H9 (cell line): ENCODE measurements around the gene PC. TPM values are rescaled to one million over a fixed set of nuclear protein-coding genes. Genes with fewer than 3 reads are reported as not detected.

Source experiments
- DNase-seq: peaks from one replicate; pipeline ENCODE4 v3.0.0-alpha.2; 2017
- H2AFZ ChIP-seq: one replicate; pipeline ENCODE4 v1.6.1; 2013; ENCODE audit warnings: mild to moderate bottlenecking, low read length, control low read depth, moderate library complexity
- H2AK5ac ChIP-seq: 2 replicates; pipeline ENCODE4 v1.6.1; 2013; ENCODE audit warnings: low read length, control low read depth, mixed read lengths; ENCODE audit not compliant: insufficient read length
- H2BK120ac ChIP-seq: one replicate; pipeline ENCODE4 v1.6.1; 2013; ENCODE audit warnings: low read depth, mild to moderate bottlenecking, low read length, control low read depth, inconsistent platforms; ENCODE audit not compliant: poor library complexity, severe bottlenecking
- H2BK12ac ChIP-seq: 2 replicates; pipeline ENCODE4 v1.6.1; 2013; ENCODE audit warnings: low read length, control low read depth, mixed read lengths, low read depth; ENCODE audit not compliant: insufficient read length
- H2BK15ac ChIP-seq: 2 replicates; pipeline ENCODE4 v1.6.1; 2013; ENCODE audit warnings: low read depth, low read length, control low read depth
- H2BK20ac ChIP-seq: one replicate; pipeline ENCODE4 v1.6.1; 2013; ENCODE audit warnings: low read depth, mild to moderate bottlenecking, low read length, control low read depth, inconsistent platforms; ENCODE audit not compliant: poor library complexity, severe bottlenecking
- H2BK5ac ChIP-seq: 2 replicates; pipeline ENCODE4 v1.6.1; 2013; ENCODE audit warnings: low read length, control low read depth, mixed read lengths; ENCODE audit not compliant: insufficient read length
- H3K14ac ChIP-seq: 2 replicates; pipeline ENCODE4 v1.6.1; 2013; ENCODE audit warnings: low read length, control low read depth; ENCODE audit not compliant: insufficient read depth
- H3K18ac ChIP-seq: 2 replicates; pipeline ENCODE4 v1.6.1; 2013; ENCODE audit warnings: low read depth, mild to moderate bottlenecking, mixed read lengths, low read length, control low read depth; ENCODE audit not compliant: insufficient read length
- H3K23ac ChIP-seq: 2 replicates; pipeline ENCODE4 v1.6.1; 2013; ENCODE audit warnings: low read length, control low read depth, mixed read lengths, low read depth; ENCODE audit not compliant: insufficient read length
- H3K23me2 ChIP-seq: 2 replicates; pipeline ENCODE4 v1.6.1; 2013; ENCODE audit warnings: low read depth, mild to moderate bottlenecking, mixed read lengths, low read length, control low read depth; ENCODE audit not compliant: insufficient read length, poor library complexity, severe bottlenecking
- H3K27ac ChIP-seq: 2 replicates; pipeline ENCODE4 v1.5.1; 2013; ENCODE audit warnings: low read length, control low read depth, mixed read lengths, low read depth; ENCODE audit not compliant: insufficient read length
- H3K27me3 ChIP-seq: 2 replicates; pipeline ENCODE4 v1.6.1; 2013; ENCODE audit warnings: low read length, control low read depth, inconsistent platforms; ENCODE audit not compliant: insufficient read depth
- H3K4ac ChIP-seq: 2 replicates; pipeline ENCODE4 v1.6.1; 2013; ENCODE audit warnings: low read depth, mild to moderate bottlenecking, control low read depth, inconsistent platforms, low read length, moderate library complexity
- H3K4me1 ChIP-seq: 2 replicates; pipeline ENCODE4 v1.6.1; 2013; ENCODE audit warnings: low read length, control low read depth, inconsistent platforms; ENCODE audit not compliant: insufficient read depth
- H3K4me2 ChIP-seq: 2 replicates; pipeline ENCODE4 v1.6.1; 2013; ENCODE audit warnings: low read length, control low read depth, mixed read lengths; ENCODE audit not compliant: insufficient read length, insufficient read depth
- H3K56ac ChIP-seq: 2 replicates; pipeline ENCODE4 v1.6.1; 2013; ENCODE audit warnings: low read depth, mild to moderate bottlenecking, mixed read lengths, low read length, control low read depth; ENCODE audit not compliant: insufficient read length
- H3K79me1 ChIP-seq: 2 replicates; pipeline ENCODE4 v1.6.1; 2013; ENCODE audit warnings: low read depth, mild to moderate bottlenecking, moderate library complexity, low read length, control low read depth, inconsistent platforms; ENCODE audit not compliant: insufficient read depth, poor library complexity, severe bottlenecking
- H3K79me2 ChIP-seq: 2 replicates; pipeline ENCODE4 v1.6.1; 2013; ENCODE audit warnings: low read length, control low read depth, inconsistent platforms; ENCODE audit not compliant: insufficient read depth
- H3K9ac ChIP-seq: 2 replicates; pipeline ENCODE4 v1.6.1; 2013; ENCODE audit warnings: low read length, control low read depth, mixed read lengths; ENCODE audit not compliant: insufficient read length; ENCODE audit errors: extremely low read depth
- H3K9me3 ChIP-seq: one replicate; pipeline ENCODE4 v1.6.1; 2013; ENCODE audit warnings: low read depth, low read length, inconsistent platforms; ENCODE audit not compliant: control insufficient read depth
- H3T11ph ChIP-seq: one replicate; pipeline ENCODE4 v1.6.1; 2013; ENCODE audit warnings: mild to moderate bottlenecking, low read length, control low read depth, inconsistent platforms
- H4K20me1 ChIP-seq: one replicate; pipeline ENCODE4 v1.6.1; 2013; ENCODE audit not compliant: control insufficient read depth, insufficient read length, insufficient read depth
- H4K5ac ChIP-seq: 2 replicates; pipeline ENCODE4 v1.6.1; 2013; ENCODE audit warnings: low read depth, mild to moderate bottlenecking, mixed read lengths, low read length, control low read depth; ENCODE audit not compliant: insufficient read length
- H4K8ac ChIP-seq: replicated peaks from 2 replicates; pipeline ENCODE4 v1.6.1; 2013; ENCODE audit warnings: low read length, control low read depth, mixed read lengths, low read depth; ENCODE audit not compliant: insufficient read length
- H4K91ac ChIP-seq: 2 replicates; pipeline ENCODE4 v1.6.1; 2013; ENCODE audit warnings: low read depth, mild to moderate bottlenecking, moderate library complexity, mixed read lengths, low read length, control low read depth; ENCODE audit not compliant: insufficient read length
- H3K27ac Mint-ChIP-seq, 3 experiments: 2 replicates in 2 of 3; 3 replicates in 1 of 3; pipeline ENCODE4 v1.8.0; 2020 to 2021; ENCODE audit warnings: mixed read lengths in 3 of 3, mild to moderate bottlenecking in 1 of 3, moderate library complexity in 1 of 3
- H3K27me3 Mint-ChIP-seq: 2 replicates; pipeline ENCODE4 v1.8.0; 2021; ENCODE audit warnings: low read depth, mild to moderate bottlenecking, moderate library complexity, mixed read lengths
- H3K36me3 Mint-ChIP-seq, 3 experiments: 2 replicates in 2 of 3; 3 replicates in 1 of 3; pipeline ENCODE4 v1.8.0; 2020 to 2021; ENCODE audit warnings: low read depth in 3 of 3, mixed read lengths in 3 of 3; ENCODE audit not compliant: insufficient read depth in 1 of 3
- H3K4me1 Mint-ChIP-seq, 2 experiments: 2 replicates each; pipeline ENCODE4 v1.8.0; 2020; ENCODE audit warnings: mixed read lengths in 2 of 2
- H3K4me3 Mint-ChIP-seq, 2 experiments: 2 replicates in 1 of 2; 3 replicates in 1 of 2; pipeline ENCODE4 v1.8.0; 2020 to 2021; ENCODE audit warnings: mild to moderate bottlenecking in 2 of 2, mixed read lengths in 2 of 2, moderate library complexity in 1 of 2
- H3K9me3 Mint-ChIP-seq, 2 experiments: 2 replicates in 1 of 2; 3 replicates in 1 of 2; pipeline ENCODE4 v1.8.0; 2020; ENCODE audit warnings: mild to moderate bottlenecking in 2 of 2, mixed read lengths in 2 of 2, moderate library complexity in 1 of 2
- WGBS: extraction: QIAGEN DNeasy Blood & Tissue Kit; methylation state at CpG from one replicate; pipeline ENCODE4 v1.1.7; 2013; ENCODE audit warnings: missing lambda C conversion rate, low lambda C conversion rate, mixed read lengths; ENCODE audit not compliant: insufficient read length; ENCODE audit errors: extremely low coverage; 5-methylcytosine and 5-hydroxymethylcytosine counted together
- total RNA-seq: library from RNA; stranded (reverse); gene quantifications from 2 replicates; pipeline ENCODE4 v1.2.1, GENCODE V29; 2021
- TF ChIP-seq, protein P1 (sequence below): fragments of 200-600 bp; sonication (generic); conservative IDR thresholded peaks from 3 replicates; pipeline ENCODE4 v1.8.0; 2021; ENCODE audit warnings: antibody characterized with exemption, mild to moderate bottlenecking

Gene PC
- total RNA-seq, 1 experiment from 2014 or later = 32.6 TPM

DNA sequence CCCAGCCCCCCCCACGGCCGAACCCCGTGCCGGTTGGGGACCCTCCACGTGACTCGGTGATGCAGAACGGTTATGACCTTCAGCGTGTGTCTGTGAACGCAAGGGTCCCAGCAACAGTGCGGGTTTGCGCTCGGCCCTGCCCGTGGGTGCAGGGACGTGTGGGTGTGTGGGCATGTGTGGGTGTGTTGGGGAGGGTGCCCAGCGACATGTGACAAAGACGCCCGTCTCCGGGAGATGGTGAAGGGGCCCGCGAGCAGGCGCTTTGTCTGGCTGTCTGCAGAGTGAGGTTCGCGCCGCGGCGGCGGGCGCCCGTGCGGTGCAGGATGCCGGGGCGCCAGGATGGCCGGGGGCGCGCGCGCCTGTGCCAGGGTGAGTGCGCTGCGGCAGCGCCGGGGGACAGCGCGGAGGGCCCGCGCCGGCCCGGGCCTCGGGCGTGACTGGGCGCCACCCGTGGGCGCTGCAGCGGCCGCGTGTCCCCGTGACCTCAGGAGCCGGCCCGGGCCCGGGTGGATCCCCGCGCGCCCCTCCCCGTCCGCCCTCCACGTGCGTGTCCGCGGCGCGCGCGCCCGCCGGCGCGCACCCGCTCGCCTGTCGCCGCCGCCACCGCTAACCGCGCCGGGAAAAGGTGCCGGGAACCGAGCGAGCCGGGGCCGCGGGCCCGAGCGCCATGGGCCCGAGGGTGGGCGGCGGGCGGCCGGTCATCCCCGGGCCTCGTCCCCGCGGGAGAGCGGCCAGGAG is 101.5 kb downstream of the PC start, which contains the start of gene LRFN4:
LRFN4 (plus strand) TSS at position 569 of the 738 bp plus-strand sequence. CDS start 681 bp downstream, outside the sequence.
- H2BK12ac ChIP-seq = no peak within 1 kb of the TSS
- H2BK15ac ChIP-seq = no peak within 1 kb of the TSS
- H3K23me2 ChIP-seq = peaks cover 10% of the 10 kb centered on the region
- H3K18ac ChIP-seq = peak within 1 kb of the TSS; percentile 41
- no peak within 1 kb of the TSS for H4K8ac ChIP-seq
- no CpG with 5 or more reads among the region's 103 CpGs for WGBS
- H3K79me1 ChIP-seq = no peaks in the 10 kb centered on the region
- TF ChIP-seq, protein P1, sequence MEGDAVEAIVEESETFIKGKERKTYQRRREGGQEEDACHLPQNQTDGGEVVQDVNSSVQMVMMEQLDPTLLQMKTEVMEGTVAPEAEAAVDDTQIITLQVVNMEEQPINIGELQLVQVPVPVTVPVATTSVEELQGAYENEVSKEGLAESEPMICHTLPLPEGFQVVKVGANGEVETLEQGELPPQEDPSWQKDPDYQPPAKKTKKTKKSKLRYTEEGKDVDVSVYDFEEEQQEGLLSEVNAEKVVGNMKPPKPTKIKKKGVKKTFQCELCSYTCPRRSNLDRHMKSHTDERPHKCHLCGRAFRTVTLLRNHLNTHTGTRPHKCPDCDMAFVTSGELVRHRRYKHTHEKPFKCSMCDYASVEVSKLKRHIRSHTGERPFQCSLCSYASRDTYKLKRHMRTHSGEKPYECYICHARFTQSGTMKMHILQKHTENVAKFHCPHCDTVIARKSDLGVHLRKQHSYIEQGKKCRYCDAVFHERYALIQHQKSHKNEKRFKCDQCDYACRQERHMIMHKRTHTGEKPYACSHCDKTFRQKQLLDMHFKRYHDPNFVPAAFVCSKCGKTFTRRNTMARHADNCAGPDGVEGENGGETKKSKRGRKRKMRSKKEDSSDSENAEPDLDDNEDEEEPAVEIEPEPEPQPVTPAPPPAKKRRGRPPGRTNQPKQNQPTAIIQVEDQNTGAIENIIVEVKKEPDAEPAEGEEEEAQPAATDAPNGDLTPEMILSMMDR = no peak
- no peak within 1 kb of the TSS for H2BK120ac ChIP-seq
- H2AK5ac ChIP-seq = no peak within 1 kb of the TSS
- H3K23ac ChIP-seq = no peak within 1 kb of the TSS
- H3K9ac ChIP-seq = peak within 1 kb of the TSS; percentile 67
- no peaks in the 10 kb centered on the region for H3K79me2 ChIP-seq
- no peak within 1 kb of the TSS for H3K56ac ChIP-seq
- Mint-ChIP-seq H3K36me3 (peaks cover 0 to 14% (median 2%) of the 10 kb centered on the region in 3 experiments; a peak in 3 of 7 replicates), H3K4me1 (peaks cover 14% of the 10 kb centered on the region in 2 experiments), H3K9me3 (no peaks in the 10 kb centered on the region), H3K4me3 (peak within 1 kb of the TSS; percentile 90 to 96), H3K27me3 (peaks cover 2% of the 10 kb centered on the region), H3K27ac (peak within 1 kb of the TSS; percentile 93 to 97 (median 94); a peak in 6 of 7 replicates)
- H3K4ac ChIP-seq = no peak within 1 kb of the TSS
- peak within 1 kb of the TSS; percentile 87 for H3K4me2 ChIP-seq
- H2BK20ac ChIP-seq = no peak within 1 kb of the TSS
- no peaks in the 10 kb centered on the region for H4K20me1 ChIP-seq
- no peak for DNase-seq
- no peak within 1 kb of the TSS for H2AFZ ChIP-seq
- H3K27ac ChIP-seq = peak within 1 kb of the TSS; percentile 19
- no peaks in the 10 kb centered on the region for H3K4me1 ChIP-seq
- no peaks in the 10 kb centered on the region for H3K27me3 ChIP-seq
- H2BK5ac ChIP-seq = no peak within 1 kb of the TSS
- H4K5ac ChIP-seq = no peak within 1 kb of the TSS
- H3K14ac ChIP-seq = peak within 1 kb of the TSS; percentile 68
- no peak within 1 kb of the TSS for H4K91ac ChIP-seq
- no peaks in the 10 kb centered on the region for H3K9me3 ChIP-seq
- H3T11ph ChIP-seq = no peak within 1 kb of the TSS
